Measurements from ENCODE around the gene XNDC1N.
A peak's percentile ranks its signal among the peaks of the same experiment; 100 is the strongest.

XNDC1N gene, protein sequence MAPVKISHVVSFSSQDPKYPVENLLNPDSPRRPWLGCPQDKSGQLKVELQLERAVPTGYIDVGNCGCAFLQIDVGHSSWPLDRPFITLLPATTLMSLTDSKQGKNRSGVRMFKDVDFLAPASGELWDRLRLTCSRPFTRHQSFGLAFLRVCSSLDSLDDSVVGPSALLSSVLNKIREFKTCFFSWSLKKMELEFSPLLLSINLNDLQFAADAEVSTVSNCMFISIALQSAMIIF

DNA sequence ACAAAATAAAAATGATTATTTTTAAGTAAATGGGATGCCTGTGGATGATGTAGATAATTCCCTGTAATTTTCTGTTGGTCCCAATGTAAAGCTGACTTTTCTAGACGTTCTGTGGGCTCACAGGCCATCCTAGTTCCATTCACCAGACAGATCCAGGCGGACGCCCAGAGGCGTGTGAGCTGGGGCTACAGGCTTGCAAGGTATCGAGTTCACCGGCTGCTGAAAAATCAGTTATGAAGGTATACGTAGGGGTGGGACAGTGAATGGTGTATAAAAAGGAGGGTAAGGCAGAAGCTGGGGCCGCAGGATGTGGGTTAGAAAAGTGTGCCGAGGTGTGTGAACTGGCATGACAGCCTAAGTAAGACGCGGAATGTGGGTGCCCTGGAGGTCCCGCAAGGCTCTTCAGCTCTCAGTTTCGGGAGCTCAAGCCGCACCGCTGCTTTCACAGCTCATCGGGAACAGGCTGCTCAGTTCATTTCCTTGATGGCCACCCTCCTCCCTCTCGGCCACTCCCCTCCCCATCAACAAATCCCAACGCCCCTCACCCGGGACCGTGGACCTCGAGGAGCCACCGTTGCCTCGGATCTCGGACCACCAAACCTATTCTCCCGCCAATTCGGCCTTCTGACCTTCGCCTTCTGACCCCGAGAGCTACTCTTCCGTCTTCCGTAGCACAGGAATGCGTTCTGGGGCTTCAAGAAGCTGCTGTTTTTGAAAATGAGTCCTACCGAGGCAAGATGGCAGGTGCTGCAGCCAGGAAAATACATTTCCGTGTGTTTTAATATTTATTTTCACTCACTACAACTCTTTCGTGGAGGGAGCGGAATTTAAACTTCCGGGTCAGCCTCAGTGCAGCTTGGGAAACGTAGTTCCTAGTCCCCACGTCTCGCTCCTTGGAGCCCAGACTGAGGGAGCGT, at the start of gene XNDC1N:
Gene XNDC1N, minus strand, starts transcription at position 775 of the 917 bp plus-strand sequence. CDS start 5,241 bp downstream, outside the sequence.
- DNase-seq (ENCODE audit: low read depth in 2 of 2): peak; percentile 87 to 92
- TF ChIP-seq, protein P1, sequence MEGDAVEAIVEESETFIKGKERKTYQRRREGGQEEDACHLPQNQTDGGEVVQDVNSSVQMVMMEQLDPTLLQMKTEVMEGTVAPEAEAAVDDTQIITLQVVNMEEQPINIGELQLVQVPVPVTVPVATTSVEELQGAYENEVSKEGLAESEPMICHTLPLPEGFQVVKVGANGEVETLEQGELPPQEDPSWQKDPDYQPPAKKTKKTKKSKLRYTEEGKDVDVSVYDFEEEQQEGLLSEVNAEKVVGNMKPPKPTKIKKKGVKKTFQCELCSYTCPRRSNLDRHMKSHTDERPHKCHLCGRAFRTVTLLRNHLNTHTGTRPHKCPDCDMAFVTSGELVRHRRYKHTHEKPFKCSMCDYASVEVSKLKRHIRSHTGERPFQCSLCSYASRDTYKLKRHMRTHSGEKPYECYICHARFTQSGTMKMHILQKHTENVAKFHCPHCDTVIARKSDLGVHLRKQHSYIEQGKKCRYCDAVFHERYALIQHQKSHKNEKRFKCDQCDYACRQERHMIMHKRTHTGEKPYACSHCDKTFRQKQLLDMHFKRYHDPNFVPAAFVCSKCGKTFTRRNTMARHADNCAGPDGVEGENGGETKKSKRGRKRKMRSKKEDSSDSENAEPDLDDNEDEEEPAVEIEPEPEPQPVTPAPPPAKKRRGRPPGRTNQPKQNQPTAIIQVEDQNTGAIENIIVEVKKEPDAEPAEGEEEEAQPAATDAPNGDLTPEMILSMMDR (IDR thresholded peaks at IDR 0.05; ENCODE audit: low read depth, low read length): no peak

DNA sequence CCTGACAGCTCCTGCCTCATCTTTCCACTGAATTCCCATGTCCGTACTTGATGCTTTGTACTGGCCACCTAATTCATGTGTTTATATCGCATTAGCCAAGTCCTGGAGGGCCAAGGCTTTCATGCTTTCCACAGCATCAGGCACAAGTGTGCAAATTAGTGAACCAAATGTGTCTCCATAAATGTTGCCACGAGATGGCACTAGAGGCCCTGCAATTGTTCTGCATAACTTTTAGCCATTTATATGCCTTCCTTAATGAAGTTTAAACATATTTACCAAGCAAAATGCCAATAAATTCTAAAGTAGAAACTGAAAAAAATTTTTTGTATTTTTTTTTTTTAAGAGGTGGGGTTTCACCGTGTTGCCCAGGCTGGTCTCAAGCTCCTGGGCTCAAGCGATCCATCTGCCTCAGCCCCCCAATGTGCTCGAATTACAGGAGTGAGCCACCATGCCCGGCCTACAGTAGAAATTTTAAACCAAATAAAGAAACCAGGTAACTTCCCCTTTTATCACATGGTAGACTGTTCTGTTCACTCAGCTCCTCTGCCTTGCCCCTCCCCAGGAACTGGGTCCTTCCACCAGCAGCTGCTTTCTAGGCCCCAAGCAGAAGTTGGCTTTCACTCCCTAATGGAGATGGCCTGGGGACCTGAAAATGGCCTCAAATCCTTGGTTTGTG, 49.5 kb upstream of the XNDC1N start:
- DNase-seq (ENCODE audit: low read depth in 2 of 2): peak; percentile 68 to 69
- TF ChIP-seq, protein P1 (IDR thresholded peaks at IDR 0.05; ENCODE audit: low read depth, low read length): peak; percentile 71
- H3K4me3 ChIP-seq (replicated peaks in 1 of 2; ENCODE audit: low read depth in 2 of 2, low read length in 2 of 2): no peak overlapping the region

More for the DNA sequence above, at the start of gene XNDC1N:
- H3K4me3 ChIP-seq (replicated peaks in 1 of 2; ENCODE audit: low read depth in 2 of 2, low read length in 2 of 2): peak within 1 kb of the TSS; percentile 78 to 98

DNA sequence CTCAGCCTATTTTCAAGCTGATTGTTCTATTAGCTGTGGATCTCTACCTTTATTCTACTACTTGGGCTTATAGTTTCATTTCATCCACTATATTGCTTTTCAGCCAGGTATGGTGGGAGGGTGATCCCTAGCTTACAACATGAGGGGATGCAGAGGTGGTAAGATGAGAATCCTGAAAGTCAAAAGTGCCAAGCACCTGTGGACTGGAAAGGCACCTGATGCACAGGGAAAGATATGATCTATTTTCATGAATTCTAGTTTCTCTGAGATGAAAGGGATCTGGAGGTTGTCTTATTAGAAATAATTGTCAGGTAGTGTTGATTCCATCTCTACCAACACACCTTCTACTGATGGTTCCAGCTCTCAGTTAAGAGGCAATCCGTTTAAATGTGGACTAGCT, 48.7 kb upstream of the XNDC1N start:
- TF ChIP-seq, protein P1 (IDR thresholded peaks at IDR 0.05; ENCODE audit: low read depth, low read length): no peak
- DNase-seq (ENCODE audit: low read depth in 2 of 2): no peak
- no peak overlapping the region for H3K4me3 ChIP-seq (replicated peaks in 1 of 2; ENCODE audit: low read depth in 2 of 2, low read length in 2 of 2)

DNA sequence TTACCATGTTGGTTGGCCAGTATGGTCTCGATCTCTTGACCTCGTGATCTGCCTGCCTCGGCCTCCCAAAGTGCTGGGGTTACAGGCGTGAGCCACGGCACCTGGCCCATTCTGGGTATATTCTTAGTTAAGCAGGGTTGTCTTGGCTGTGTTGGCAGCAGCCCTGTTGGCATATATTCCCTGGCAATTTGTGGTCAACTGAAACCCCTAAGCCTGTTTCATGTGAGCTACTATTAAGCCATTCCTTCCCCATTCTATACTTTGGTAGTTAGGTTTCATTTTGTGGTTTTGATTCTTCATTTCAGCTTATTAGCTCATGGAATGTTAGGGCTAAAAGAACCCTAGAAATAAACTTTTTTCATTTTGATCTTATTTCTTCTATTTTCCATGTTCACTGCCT, 48.2 kb upstream of the XNDC1N start:
- DNase-seq (ENCODE audit: low read depth in 2 of 2): no peak
- TF ChIP-seq, protein P1 (IDR thresholded peaks at IDR 0.05; ENCODE audit: low read depth, low read length): no peak
- H3K4me3 ChIP-seq (replicated peaks in 1 of 2; ENCODE audit: low read depth in 2 of 2, low read length in 2 of 2): no peak overlapping the region

DNA sequence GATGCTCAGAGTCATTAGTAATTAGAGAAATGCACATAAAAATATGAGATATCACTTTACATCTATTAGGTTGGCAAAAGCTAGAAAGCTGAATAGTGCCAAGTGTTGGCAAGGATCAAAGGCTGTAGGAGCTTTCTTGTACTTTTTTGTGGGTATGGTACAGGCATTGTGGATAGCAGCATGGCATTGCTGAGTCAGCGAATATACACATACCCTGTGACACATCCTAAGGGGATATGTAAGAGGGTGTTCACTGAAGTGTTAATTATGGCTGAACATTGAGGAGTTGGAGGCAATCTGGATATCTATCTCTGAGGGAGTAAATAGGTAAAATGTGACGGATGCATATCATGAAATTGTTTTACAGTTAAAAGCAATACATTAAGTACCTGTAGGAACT, 43.3 kb upstream of the XNDC1N start:
- H3K4me3 ChIP-seq (replicated peaks in 1 of 2; ENCODE audit: low read depth in 2 of 2, low read length in 2 of 2): no peak overlapping the region
- TF ChIP-seq, protein P1 (IDR thresholded peaks at IDR 0.05; ENCODE audit: low read depth, low read length): no peak
- DNase-seq (ENCODE audit: low read depth in 2 of 2): no peak

DNA sequence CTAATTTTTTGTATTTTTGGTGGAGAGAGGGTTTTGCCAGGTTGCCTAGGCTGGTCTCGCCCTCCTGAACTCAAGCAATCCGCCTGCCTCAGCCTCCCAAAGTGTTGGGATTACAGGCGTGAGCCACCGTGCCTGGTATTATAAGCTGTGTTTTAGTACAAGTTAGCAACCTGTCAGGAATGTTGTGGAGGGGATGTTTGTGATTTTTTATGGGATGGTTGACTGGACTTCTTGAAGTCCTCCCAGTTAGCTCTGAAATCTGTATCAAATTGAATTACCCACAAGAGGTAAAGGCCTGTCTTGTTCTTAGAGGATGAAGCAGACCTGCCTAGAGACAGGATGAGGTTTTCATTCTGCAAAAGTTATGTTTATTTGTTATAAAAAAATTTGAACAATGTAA, 36.2 kb upstream of the XNDC1N start:
- TF ChIP-seq, protein P1 (IDR thresholded peaks at IDR 0.05; ENCODE audit: low read depth, low read length): no peak
- no peak for DNase-seq (ENCODE audit: low read depth in 2 of 2)
- no peak overlapping the region for H3K4me3 ChIP-seq (replicated peaks in 1 of 2; ENCODE audit: low read depth in 2 of 2, low read length in 2 of 2)

All from cardiac fibroblast (primary cell).